Epithelial cell of proximal tubule (primary cell): Measurements from ENCODE around the gene MAGI3. TPM values are rescaled to one million over a fixed set of nuclear protein-coding genes. Genes with fewer than 3 reads are reported as not detected.

Source experiments
- DNase-seq: peaks from one replicate; pipeline ENCODE4 v3.0.0-alpha.2; 2011; ENCODE audit warnings: low read depth
- H3K4me3 ChIP-seq: 2 replicates; pipeline ENCODE4 v1.5.1; 2011; ENCODE audit warnings: low read depth, mild to moderate bottlenecking, low read length
- total RNA-seq: library from RNA; depleted of rRNA; stranded (reverse); fragments of >200 nt; gene quantifications from 2 replicates; pipeline ENCODE4 v1.2.3, GENCODE V29; 2015
- TF ChIP-seq, protein P1 (sequence below): conservative IDR thresholded peaks from 2 replicates; pipeline ENCODE4 v1.5.1; 2012; ENCODE audit warnings: low read depth, mild to moderate bottlenecking, low read length

The MAGI3 gene
- total RNA-seq, 1 donor from 2014 or later = 7.0 TPM

DNA sequence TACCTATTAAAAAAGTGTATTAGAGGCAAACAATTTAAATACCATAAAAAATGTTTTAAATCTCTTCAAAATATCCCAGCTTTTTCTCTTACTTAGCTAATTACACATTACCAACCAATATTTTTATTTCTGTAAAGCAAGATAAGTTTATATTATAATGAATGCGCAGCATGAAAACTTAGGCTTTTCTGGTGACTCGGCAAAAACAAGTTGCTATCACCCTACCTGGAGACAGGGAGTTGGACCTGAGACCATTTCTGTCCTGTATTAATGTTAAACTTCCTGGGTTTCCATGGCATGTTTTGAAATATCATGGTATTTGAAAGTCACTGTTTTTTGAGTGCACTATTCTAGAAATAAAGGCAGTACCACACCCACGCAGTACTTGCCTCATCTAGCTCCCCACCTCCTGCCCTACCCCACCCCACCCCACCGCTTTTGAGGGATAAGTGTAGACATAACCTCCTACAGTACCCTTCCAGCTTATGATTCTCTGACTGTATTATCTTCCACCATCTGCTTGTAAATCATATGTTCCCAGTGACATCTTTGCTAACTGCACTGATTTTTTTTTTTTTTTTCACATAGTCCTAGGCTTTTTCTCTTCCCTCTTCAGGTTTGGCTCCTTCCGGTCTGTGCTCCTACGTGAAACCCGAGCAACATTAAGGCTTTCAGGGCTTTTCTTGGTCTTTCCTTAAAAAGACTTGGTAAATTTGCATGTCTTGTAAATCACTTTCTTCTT, 291.5 kb downstream of the MAGI3 start:
- no peak overlapping the region for H3K4me3 ChIP-seq
- no peak for DNase-seq
- TF ChIP-seq, protein P1, sequence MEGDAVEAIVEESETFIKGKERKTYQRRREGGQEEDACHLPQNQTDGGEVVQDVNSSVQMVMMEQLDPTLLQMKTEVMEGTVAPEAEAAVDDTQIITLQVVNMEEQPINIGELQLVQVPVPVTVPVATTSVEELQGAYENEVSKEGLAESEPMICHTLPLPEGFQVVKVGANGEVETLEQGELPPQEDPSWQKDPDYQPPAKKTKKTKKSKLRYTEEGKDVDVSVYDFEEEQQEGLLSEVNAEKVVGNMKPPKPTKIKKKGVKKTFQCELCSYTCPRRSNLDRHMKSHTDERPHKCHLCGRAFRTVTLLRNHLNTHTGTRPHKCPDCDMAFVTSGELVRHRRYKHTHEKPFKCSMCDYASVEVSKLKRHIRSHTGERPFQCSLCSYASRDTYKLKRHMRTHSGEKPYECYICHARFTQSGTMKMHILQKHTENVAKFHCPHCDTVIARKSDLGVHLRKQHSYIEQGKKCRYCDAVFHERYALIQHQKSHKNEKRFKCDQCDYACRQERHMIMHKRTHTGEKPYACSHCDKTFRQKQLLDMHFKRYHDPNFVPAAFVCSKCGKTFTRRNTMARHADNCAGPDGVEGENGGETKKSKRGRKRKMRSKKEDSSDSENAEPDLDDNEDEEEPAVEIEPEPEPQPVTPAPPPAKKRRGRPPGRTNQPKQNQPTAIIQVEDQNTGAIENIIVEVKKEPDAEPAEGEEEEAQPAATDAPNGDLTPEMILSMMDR = no peak

DNA sequence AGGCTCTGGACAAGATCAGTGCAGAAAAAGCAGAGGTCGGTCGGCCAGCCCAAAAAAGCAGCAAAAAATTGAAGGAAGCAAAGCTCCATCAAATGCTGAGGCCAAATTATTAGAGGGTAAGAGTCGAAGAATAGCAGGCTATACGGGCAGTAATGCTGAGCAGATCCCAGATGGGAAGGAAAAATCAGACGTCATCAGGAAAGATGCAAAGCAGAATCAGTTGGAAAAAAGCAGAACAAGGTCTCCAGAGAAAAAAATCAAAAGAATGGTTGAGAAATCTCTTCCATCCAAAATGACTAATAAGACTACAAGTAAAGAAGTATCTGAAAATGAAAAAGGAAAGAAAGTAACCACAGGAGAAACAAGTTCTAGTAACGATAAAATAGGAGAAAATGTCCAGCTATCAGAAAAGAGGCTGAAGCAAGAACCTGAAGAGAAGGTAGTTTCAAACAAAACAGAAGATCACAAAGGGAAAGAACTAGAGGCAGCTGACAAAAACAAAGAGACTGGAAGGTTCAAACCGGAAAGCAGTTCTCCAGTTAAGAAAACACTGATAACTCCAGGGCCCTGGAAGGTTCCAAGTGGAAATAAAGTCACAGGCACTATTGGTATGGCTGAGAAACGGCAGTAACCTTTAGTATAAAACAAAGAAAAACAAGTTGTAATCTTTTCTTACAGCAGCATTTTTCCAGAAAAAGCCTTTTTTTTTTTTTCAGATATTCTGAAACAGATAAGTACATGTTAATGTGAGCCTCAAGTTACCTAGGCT, 293.3 kb downstream of the MAGI3 start:
- TF ChIP-seq, protein P1 = no peak

DNA sequence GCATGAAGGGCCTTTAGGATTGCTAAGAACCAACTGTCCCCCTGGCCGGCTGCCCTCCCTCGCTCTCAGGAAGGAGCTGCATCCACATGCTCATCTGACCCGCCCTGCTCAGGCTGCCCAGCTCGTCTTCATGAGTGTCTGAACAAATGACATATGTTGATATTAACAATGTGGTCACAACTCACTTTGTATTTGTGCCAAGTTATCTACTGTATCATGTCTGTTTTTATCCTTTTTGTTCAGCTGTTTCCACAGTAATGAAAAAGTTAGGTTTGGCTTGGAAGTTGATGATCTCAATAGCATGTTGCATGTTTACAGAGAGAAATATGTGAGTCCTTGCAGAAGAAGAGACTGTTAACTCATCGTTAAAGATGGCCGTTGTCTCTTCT, 293.8 kb downstream of the MAGI3 start:
- no peak for DNase-seq
- TF ChIP-seq, protein P1 = no peak
- no peak overlapping the region for H3K4me3 ChIP-seq

More for the DNA sequence above, 293.3 kb downstream of the MAGI3 start:
- no peak for DNase-seq
- H3K4me3 ChIP-seq = no peak overlapping the region

DNA sequence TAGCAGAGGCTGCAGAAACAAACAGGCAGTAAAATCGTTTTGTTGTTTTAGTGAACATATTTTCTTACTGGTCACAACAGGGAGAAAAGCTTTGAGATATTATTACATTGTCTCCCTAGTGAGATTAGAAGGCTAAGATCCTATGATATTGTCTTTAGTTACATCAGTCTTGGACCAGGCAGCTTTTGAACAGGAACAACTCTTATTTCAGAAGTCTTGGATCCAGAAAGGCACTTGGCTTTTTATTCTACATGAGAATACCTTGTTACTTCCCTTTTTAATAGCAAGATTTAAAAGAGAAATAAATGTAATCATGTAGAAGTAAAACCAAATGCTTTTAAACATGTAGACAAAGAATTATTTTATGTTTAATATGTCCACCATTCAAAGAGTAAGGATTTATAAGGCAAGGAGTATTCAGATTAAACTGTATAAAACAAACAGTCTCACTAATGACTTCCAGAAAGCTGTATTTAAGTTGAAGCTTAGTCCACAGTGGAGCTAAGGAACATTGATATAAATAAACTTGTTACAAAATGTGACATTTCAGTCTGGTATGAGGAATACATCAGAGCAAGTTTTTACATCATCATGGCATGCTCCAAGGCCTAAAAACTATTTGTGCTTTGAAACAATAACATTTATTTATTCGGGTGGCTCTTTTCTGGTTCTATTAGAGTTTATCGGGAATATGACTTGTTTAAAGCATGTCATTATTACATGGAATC, 296.7 kb downstream of the MAGI3 start:
- TF ChIP-seq, protein P1 = no peak
- H3K4me3 ChIP-seq = no peak overlapping the region
- no peak for DNase-seq

- H3K4me3 ChIP-seq = no peak overlapping the region
- no peak for DNase-seq
- TF ChIP-seq, protein P1 = no peak
These were observed 300.9 kb downstream of the MAGI3 start for GRCh38 chr1:113691184-113691583.

GRCh38 chr1:113692342-113692741, 302.0 kb downstream of the MAGI3 start:
- no peak overlapping the region for H3K4me3 ChIP-seq
- DNase-seq = no peak
- TF ChIP-seq, protein P1 = no peak
